Mesothelial cell of epicardium (in vitro differentiated cells): Measurements from ENCODE around the gene GPR143. TPM values are rescaled to one million over a fixed set of nuclear protein-coding genes. Genes with fewer than 3 reads are reported as not detected.

Experiments
- DNase-seq, 2 experiments: peaks; one replicate each; pipeline ENCODE4 v3.0.0; 2021; ENCODE audit warnings: low spot score in 2 of 2; ENCODE audit not compliant: unreplicated experiment in 2 of 2
- H3K27ac Mint-ChIP-seq: 2 replicates; pipeline ENCODE4 v1.8.0; 2021; ENCODE audit warnings: mixed read lengths
- H3K27me3 Mint-ChIP-seq: 2 replicates; pipeline ENCODE4 v1.8.0; 2021; ENCODE audit warnings: low read depth, mixed read lengths
- H3K36me3 Mint-ChIP-seq: 2 replicates; pipeline ENCODE4 v1.8.0; 2021; ENCODE audit warnings: mixed read lengths
- H3K4me1 Mint-ChIP-seq: 2 replicates; pipeline ENCODE4 v1.8.0; 2021; ENCODE audit warnings: mixed read lengths
- H3K4me3 Mint-ChIP-seq: 2 replicates; pipeline ENCODE4 v1.8.0; 2021; ENCODE audit warnings: mild to moderate bottlenecking, moderate library complexity, mixed read lengths
- H3K9me3 Mint-ChIP-seq: 2 replicates; pipeline ENCODE4 v1.8.0; 2021; ENCODE audit warnings: mixed read lengths
- total RNA-seq: library from RNA; stranded (reverse); gene quantifications from 3 replicates; pipeline ENCODE4 v1.2.1, GENCODE V29; 2021
- TF ChIP-seq, protein P1 (sequence below): fragments of 200-600 bp; sonication (generic); IDR thresholded peaks from one replicate; pipeline ENCODE4 v1.5.0; 2021; ENCODE audit warnings: antibody characterized with exemption; ENCODE audit not compliant: unreplicated experiment

The GPR143 gene
- total RNA-seq, 1 donor from 2014 or later, result 6.4 TPM

DNA sequence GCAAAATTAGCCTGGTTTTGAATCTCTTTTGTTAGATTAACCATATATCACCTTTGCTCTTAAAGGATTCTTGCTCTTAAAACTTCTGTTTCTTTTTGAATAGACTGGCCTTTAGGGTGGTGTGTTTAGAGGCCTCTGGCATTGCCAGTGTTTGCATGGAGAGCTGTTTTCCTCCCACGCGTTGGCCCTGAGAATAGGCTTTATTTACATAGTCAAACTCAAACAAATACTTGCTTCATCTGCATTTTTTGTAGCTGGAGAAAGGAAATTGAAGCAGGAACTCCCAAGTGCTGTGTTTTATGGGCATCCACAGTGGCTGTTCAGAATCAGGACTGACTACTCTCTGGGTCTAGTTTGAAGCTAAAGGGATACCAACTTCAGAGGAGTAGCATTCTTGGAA is 23.3 kb upstream of the GPR143 start:
- H3K4me3 Mint-ChIP-seq, result peak overlapping the region; percentile 33
- TF ChIP-seq, protein P1, sequence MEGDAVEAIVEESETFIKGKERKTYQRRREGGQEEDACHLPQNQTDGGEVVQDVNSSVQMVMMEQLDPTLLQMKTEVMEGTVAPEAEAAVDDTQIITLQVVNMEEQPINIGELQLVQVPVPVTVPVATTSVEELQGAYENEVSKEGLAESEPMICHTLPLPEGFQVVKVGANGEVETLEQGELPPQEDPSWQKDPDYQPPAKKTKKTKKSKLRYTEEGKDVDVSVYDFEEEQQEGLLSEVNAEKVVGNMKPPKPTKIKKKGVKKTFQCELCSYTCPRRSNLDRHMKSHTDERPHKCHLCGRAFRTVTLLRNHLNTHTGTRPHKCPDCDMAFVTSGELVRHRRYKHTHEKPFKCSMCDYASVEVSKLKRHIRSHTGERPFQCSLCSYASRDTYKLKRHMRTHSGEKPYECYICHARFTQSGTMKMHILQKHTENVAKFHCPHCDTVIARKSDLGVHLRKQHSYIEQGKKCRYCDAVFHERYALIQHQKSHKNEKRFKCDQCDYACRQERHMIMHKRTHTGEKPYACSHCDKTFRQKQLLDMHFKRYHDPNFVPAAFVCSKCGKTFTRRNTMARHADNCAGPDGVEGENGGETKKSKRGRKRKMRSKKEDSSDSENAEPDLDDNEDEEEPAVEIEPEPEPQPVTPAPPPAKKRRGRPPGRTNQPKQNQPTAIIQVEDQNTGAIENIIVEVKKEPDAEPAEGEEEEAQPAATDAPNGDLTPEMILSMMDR, result no peak
- H3K9me3 Mint-ChIP-seq, result peaks cover 5% of the 10 kb centered on the region
- H3K27ac Mint-ChIP-seq, result no peak overlapping the region
- no peaks in the 10 kb centered on the region for H3K36me3 Mint-ChIP-seq
- H3K27me3 Mint-ChIP-seq, result no peaks in the 10 kb centered on the region
- DNase-seq, result no peak
- peaks cover 18% of the 10 kb centered on the region for H3K4me1 Mint-ChIP-seq

DNA sequence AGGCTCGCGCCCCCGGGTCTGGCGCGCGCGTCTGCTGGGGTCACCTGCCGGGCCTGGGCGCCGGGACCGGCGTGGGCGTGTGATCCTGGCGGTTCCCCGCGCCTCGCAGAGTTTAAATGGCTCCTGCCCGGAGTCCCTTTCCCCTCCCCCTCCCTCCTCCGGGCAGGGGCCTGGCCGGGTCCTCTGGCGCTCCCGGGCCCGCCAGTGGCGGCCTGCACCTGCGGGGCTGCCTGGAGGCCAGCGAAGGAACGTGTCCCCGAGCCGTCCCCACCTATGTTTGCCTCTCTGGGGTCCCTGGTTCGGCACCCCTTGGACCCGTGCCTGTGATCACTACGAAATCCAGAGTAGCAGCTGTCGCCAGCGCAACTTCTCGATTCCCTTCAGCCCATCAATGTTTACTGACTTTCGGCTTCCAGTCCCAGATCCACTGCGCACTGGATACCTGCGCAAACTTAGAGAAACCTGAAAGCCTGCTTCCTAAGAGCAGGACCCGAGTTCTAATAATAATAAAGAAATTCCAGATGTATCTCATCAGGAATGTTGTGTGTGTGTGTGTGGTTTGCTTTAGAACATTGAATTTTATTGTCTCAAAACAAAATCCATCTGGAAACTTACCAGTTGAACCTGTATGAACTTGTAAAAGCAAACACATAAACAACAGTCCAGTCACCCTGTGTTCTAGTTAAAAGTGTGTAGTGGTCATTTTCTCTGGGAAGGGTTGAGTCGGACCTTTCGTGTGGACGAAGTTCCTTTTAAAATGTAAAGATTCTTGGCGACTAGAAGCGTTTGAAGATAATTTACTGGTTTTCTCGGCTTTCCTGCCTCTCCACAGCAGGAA is 21.4 kb upstream of the GPR143 start:
- DNase-seq, result no peak
- H3K36me3 Mint-ChIP-seq, result no peaks in the 10 kb centered on the region
- H3K4me3 Mint-ChIP-seq, result peak overlapping the region; percentile 89
- H3K9me3 Mint-ChIP-seq, result peaks cover 3% of the 10 kb centered on the region
- H3K27me3 Mint-ChIP-seq, result no peaks in the 10 kb centered on the region
- peak overlapping the region; percentile 92 for H3K27ac Mint-ChIP-seq
- TF ChIP-seq, protein P1, result no peak
- peaks cover 18% of the 10 kb centered on the region for H3K4me1 Mint-ChIP-seq

DNA sequence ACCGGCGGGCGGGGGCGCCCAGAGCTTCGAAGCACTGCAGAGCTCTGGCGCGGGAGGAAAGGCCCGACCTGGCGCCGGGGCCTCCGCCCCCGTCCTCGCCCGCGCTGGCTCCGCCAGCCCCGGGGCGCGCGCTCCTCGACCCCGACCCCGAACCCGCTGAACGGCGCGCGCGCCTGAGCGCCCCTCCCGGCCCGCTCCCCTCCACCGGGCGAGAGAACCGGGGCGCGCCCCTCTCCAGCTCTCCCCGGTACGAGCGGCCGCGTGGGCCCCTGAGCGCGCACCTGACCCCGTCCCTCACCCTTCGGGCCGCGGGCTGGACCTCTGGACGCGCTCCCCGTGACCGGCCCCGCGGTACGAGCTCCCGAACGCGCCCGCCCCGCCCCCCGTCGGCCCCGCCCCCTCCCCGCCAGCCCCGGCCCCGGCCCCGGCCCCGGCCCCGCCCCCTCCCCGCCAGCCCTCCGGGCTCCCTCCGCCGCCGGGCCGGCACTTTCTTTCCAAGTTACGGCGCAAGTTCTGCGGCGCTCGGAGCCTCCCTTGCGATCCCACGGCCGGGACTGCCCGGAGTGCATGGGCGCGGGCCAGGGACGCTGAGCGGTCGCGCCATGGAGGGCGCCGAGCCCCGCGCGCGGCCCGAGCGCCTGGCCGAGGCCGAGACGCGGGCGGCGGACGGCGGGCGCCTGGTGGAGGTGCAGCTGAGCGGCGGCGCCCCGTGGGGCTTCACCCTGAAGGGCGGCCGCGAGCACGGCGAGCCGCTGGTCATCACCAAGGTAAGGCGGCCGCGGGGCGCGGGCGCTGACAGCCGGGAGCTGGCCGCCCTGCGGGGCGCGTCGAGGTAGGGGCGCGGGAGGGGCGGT is 20.5 kb upstream of the GPR143 start, which contains the start of gene SHROOM2:
Gene SHROOM2 (plus strand): TSS at position 486 of the 854 bp plus-strand sequence. CDS start 117 bp downstream, at position 603.
- TF ChIP-seq, protein P1, result no peak
- peak within 1 kb of the TSS; percentile 89 for H3K4me3 Mint-ChIP-seq
- H3K27me3 Mint-ChIP-seq, result no peaks in the 10 kb centered on the region
- DNase-seq, result peak; percentile 32 to 46
- peaks cover 3% of the 10 kb centered on the region for H3K9me3 Mint-ChIP-seq
- peaks cover 18% of the 10 kb centered on the region for H3K4me1 Mint-ChIP-seq
- H3K27ac Mint-ChIP-seq, result peak within 1 kb of the TSS; percentile 92
- no peaks in the 10 kb centered on the region for H3K36me3 Mint-ChIP-seq

DNA sequence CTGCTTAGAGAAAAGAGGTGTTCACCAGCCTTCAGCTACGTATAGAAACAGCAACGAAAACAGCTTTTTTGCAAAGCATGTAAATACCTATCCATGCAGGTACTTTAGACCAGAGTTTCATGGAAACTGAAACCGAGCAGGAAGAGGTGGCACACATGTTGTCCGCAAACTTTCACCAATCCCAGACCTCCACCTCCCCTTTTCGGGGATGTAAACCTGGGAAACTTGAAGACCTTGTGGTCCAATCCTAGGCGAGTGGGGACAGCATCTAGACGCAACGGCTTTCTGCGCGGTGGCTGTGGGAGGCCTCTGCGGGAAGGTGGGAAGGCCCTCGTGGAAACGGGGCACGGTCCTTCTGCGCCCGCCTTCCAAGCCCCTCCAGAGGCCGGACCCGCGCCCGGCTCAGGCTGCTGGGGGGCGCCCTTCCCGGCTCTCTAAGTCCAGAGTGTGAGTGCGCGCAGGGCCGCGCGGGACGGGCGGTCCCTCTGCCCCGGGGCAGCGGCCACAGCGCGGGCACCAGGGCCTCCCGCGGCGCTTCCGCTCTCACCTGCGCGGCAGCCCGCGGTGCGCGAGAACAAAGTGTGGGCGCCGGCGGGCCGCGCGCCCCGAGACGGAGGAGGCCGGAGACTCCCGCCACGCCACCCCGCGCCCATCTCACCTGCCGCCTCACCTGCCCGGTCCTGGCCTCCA is 19.8 kb upstream of the GPR143 start:
- peak overlapping the region; percentile 76 for H3K27ac Mint-ChIP-seq
- H3K4me3 Mint-ChIP-seq, result peak overlapping the region; percentile 68
- peaks cover 3% of the 10 kb centered on the region for H3K9me3 Mint-ChIP-seq
- peaks cover 18% of the 10 kb centered on the region for H3K4me1 Mint-ChIP-seq
- no peaks in the 10 kb centered on the region for H3K27me3 Mint-ChIP-seq
- no peaks in the 10 kb centered on the region for H3K36me3 Mint-ChIP-seq
- TF ChIP-seq, protein P1, result no peak
- DNase-seq, result peak in 1 of 2 experiments; percentile 39

DNA sequence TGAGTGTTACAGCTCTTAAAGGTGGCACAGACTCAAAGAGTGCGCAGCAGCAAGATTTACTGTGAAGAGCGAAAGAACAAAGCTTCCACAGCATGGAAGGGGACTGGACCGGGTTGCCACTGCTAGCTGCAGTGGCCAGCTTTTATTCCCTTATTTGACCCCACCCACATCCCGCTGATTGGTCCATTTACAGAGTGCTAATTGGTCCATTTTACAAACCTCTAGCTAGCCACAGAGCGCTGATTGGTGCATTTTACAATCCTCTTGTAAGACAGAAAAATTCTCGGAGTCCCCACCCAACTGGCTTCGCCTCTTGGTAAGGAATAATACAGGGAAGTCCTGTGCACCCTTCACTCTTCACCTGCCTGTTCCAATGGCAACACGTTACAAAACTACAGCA is 18.7 kb upstream of the GPR143 start:
- H3K4me1 Mint-ChIP-seq, result peaks cover 17% of the 10 kb centered on the region
- TF ChIP-seq, protein P1, result no peak
- no peak overlapping the region for H3K27ac Mint-ChIP-seq
- H3K27me3 Mint-ChIP-seq, result no peaks in the 10 kb centered on the region
- peak overlapping the region; percentile 68 for H3K4me3 Mint-ChIP-seq
- no peak for DNase-seq
- peaks cover 3% of the 10 kb centered on the region for H3K9me3 Mint-ChIP-seq
- no peaks in the 10 kb centered on the region for H3K36me3 Mint-ChIP-seq
